Upper lobe of left lung (tissue), 4 donors: Measurements from ENCODE around the gene SCGB1C1.

ENCODE experiments used
- CTCF ChIP-seq, 6 experiments: fragments of 450-650 bp in 4 of 6; fragments of 200-600 bp in 2 of 6; sonication (generic) in 2 of 6; IDR thresholded peaks; one replicate each; pipeline ENCODE4 v1.5.1; 2016 to 2019; ENCODE audit warnings: antibody characterized with exemption in 6 of 6
- POLR2A ChIP-seq, 4 donors: fragments of 450-650 bp; IDR thresholded peaks; one replicate each; pipeline ENCODE4 v1.5.1; 2016 to 2017; ENCODE audit warnings: antibody characterized with exemption in 4 of 4, mild to moderate bottlenecking in 2 of 4

DNA sequence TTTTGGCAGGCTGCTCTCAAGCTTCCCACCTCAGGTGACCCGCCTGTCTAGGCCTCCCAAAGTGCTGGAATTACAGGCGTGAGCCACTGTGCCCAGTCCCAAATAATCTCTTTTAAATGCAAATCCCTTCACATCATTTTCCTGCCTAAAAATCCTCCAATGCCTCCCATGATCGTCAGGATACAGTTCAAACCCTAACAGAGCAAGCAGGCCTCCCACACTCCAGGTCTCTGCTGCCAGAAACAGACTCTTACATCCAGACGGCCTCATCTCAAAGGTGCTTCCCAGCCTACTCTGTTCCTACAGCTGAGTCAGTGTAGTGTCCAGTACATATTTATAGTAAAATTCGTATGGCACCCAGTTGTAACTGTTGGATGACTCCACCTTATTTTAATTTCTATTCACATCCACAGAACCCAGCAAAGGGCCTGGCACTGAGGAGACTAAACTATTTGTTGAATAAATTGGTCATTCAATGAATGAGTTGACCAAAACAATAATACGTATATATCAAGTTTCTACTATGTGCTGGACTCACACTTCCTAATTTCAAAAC, 35.0 kb downstream of the SCGB1C1 start:
- TF ChIP-seq CTCF (IDR thresholded peaks at IDR 0.05) = no peak
- TF ChIP-seq POLR2A (IDR thresholded peaks at IDR 0.05) = no peak
